Tibial artery (tissue), 4 donors: ENCODE measurements around the gene RNF223.
A peak's percentile ranks its signal among the peaks of the same experiment; 100 is the strongest.

Source experiments
- DNase-seq, 2 donors: peaks; one replicate each; pipeline ENCODE4 v3.0.0-alpha.2; 2019
- H3K27ac ChIP-seq, 2 donors: fragments of 200-600 bp; sonication (generic) in 1 of 2; 1 replicate in 1 of 2; 2 replicates in 1 of 2; pipeline ENCODE4 v1.5.1; 2018 to 2019; ENCODE audit warnings: mild to moderate bottlenecking in 1 of 2
- H3K27me3 ChIP-seq, 2 donors: fragments of 200-600 bp; sonication (generic) in 1 of 2; one replicate each; pipeline versions ENCODE4 v1.5.1 to v1.6.0; 2016 to 2019
- H3K36me3 ChIP-seq, 3 donors: fragments of 200-600 bp; sonication (generic) in 2 of 3; one replicate each; pipeline ENCODE4 v1.5.1; 2016 to 2019; ENCODE audit warnings: mild to moderate bottlenecking in 2 of 3
- H3K4me1 ChIP-seq, 4 donors: fragments of 200-600 bp; sonication (generic) in 2 of 4; 1 replicate in 3 of 4; 2 replicates in 1 of 4; pipeline ENCODE4 v1.5.1; 2016 to 2019
- H3K4me3 ChIP-seq, 2 donors: fragments of 200-600 bp; sonication (generic) in 1 of 2; 1 replicate in 1 of 2; 2 replicates in 1 of 2; pipeline ENCODE4 v1.5.1; 2018 to 2019; ENCODE audit warnings: mild to moderate bottlenecking in 2 of 2
- H3K9me3 ChIP-seq, 3 donors: fragments of 200-600 bp; sonication (generic) in 1 of 3; one replicate each; pipeline ENCODE4 v1.5.1; 2016 to 2019
- CTCF ChIP-seq, 2 experiments: fragments of 200-600 bp in 1 of 2; fragments of 450-650 bp in 1 of 2; IDR thresholded peaks; one replicate each; pipeline ENCODE4 v1.5.1; 2017 to 2019; ENCODE audit warnings: antibody characterized with exemption in 2 of 2, mild to moderate bottlenecking in 1 of 2, moderate library complexity in 1 of 2
- intact Hi-C: fragments of 100-400 bp; cut with DNase I; formaldehyde crosslinking; loops from one replicate; pipeline ENCODE4 v1.15.0; 2023; ENCODE audit warnings: low total_unique reads

RNF223 gene

GRCh38 chr1:1065265-1065939, 8.7 kb downstream of the RNF223 start:
- intact Hi-C loops, result no loop called here
- no peak for DNase-seq
- no peaks in the 10 kb centered on the region for H3K9me3 ChIP-seq
- H3K4me3 ChIP-seq, result no peak overlapping the region
- peaks cover 0 to 42% (median 22%) of the 10 kb centered on the region in 4 donors for H3K4me1 ChIP-seq
- no peak for TF ChIP-seq CTCF (IDR thresholded peaks at IDR 0.05)
- peaks cover 3 to 90% of the 10 kb centered on the region in 2 donors for H3K27me3 ChIP-seq
- no peak overlapping the region for H3K27ac ChIP-seq
- no peaks in the 10 kb centered on the region for H3K36me3 ChIP-seq

DNA sequence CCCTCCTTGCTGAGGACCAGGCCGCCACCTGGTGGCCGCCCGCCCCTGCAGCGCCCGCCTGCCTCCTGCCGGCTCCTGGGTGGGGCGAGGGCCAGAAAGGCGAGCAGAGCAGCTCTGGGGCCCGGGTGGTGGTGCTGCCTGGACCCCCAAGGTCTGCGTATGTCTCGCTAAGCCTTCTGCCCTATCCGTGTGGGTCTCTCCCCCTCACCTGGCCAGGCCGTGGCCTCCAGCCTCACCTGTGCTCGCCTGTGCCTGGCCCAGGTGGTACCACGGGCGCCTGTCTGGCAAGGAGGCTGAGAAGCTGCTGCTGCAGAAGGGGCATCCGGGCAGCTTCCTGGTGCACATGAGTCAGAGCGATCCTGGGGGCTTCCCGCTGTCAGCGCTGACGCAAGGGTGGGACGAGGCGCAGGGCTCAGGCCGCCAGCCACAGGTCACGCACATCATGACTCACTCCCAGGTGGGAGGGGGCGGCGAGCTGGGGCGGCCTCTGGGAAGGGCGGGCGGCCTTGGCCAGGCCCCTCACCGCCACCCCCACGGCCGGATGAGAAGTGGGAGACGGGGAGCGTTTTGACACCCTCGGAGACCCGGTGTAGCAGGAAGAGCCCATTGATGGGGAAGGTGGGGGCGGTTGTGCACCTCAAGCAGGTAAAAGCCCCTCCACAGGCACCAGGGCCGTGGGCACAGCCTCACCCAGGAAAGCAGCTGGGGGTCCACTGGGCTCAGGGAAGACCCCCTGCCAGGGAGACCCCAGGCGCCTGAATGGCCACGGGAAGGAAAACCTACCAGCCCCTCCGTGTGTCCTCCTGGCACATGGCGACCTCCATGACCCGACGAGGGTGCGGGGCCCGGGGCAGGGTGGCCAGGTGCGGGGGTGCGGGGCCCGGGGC, 9.9 kb downstream of the RNF223 start:
- peak; percentile 79 to 83 for TF ChIP-seq CTCF (IDR thresholded peaks at IDR 0.05)
- no peak overlapping the region for H3K4me3 ChIP-seq
- H3K27me3 ChIP-seq, result peaks cover 3 to 90% of the 10 kb centered on the region in 2 donors
- peaks cover 0 to 46% (median 27%) of the 10 kb centered on the region in 4 donors for H3K4me1 ChIP-seq
- no peak overlapping the region for H3K27ac ChIP-seq
- no peaks in the 10 kb centered on the region for H3K9me3 ChIP-seq
- intact Hi-C loops, result loop anchor here (2.0 kb wide), 2 partner anchors 29 to 79 kb away; no protein-coding TSS in a partner anchor
- no peaks in the 10 kb centered on the region for H3K36me3 ChIP-seq
- no peak for DNase-seq

DNA sequence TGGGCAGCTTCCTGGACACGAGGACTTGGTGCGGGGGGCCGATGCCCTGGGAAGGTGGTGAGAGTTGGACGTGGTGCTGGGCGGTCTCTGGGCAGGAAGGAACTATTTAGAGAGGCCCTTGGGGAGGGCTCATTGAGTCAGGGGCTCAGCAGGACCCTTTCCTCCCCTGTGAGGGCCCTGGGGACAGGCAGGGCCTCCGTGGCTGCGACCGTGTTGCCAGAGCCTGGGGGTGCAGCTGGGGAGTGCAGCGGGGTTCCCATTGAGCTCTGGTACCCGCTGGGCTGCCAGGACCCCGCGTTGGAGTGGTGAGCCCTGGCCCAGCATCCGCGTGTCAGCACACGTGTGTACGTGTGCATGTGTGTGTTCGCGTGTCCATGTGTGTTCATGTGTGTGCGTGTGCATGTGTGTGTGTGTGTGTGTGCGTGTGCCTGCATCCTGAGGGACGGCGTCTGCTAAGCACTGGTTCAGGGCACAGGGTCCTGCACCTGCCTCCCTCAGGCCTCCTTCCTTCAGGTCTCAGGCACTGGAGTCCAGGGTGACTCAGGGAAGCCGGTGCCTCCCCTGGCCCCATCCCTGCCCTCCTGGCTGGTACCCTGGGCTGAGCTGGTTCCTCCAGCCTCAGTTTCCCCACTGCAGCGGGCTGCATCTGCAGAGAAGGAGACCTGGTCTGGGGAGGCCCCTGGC, 10.7 kb downstream of the RNF223 start:
- Histone ChIP-seq H3K9me3 (no peaks in the 10 kb centered on the region), H3K27ac (no peak overlapping the region), H3K36me3 (no peaks in the 10 kb centered on the region), H3K27me3 (peaks cover 0 to 90% of the 10 kb centered on the region in 2 donors), H3K4me3 (no peak overlapping the region), H3K4me1 (peaks cover 0 to 46% (median 26%) of the 10 kb centered on the region in 4 donors)
- no peak for TF ChIP-seq CTCF (IDR thresholded peaks at IDR 0.05)
- intact Hi-C loops, result loop anchor here (2.0 kb wide), 2 partner anchors 29 to 79 kb away; no protein-coding TSS in a partner anchor
- DNase-seq, result no peak

DNA sequence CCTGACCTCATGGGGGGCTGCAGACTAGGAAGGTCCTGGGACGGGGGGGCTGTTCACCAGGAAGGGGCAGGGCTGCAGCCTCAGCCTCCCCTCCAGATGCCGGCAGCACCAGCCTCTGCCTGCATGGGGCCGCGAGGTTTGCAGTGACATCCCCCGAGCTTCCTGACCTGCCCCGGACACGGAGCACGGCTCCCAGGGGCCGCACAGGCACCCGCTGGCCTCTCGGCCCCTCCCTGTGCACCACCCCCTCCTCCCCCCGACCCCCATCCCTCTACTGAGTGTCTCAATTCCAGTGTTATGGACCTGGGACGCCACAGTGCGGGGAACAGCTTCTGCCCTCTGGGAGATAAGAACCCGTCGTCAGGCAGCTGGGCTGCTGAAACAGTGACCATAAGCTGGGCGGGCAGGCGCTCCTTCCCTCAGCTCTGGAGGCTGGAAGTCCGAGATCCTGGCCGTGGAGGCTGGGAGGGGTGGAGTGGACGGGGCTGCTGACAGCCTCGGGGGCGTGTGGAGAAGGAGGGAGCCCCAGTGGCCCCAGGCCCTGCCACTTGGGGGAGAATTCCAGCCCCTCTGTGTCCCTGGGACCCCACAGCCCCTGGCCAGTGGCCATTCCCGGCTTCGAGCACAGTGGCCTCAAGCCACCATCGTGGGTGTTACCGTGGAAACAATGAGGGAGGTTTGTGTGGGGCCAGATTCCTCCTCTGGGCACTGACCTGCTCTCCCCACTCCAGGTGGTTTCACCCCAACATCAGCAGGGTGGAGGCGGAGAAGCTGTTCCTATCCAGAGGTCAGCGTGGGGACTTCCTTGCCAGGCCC, 11.6 kb downstream of the RNF223 start:
- DNase-seq, result no peak
- Histone ChIP-seq H3K27me3 (peaks cover 0 to 90% of the 10 kb centered on the region in 2 donors), H3K36me3 (no peaks in the 10 kb centered on the region), H3K27ac (no peak overlapping the region), H3K4me3 (no peak overlapping the region), H3K4me1 (peaks cover 0 to 40% (median 23%) of the 10 kb centered on the region in 4 donors), H3K9me3 (no peaks in the 10 kb centered on the region)
- no peak for TF ChIP-seq CTCF (IDR thresholded peaks at IDR 0.05)
- intact Hi-C loops, result loop anchor here (2.0 kb wide), 2 partner anchors 28 to 78 kb away; no protein-coding TSS in a partner anchor
